GM23248 (cell line): ENCODE measurements around the gene GORASP1. TPM values are rescaled to one million over a fixed set of nuclear protein-coding genes. Genes with fewer than 3 reads are reported as not detected.

Source experiments
- DNase-seq: peaks from one replicate; pipeline ENCODE4 v3.0.0-alpha.2; 2015
- H2AFZ ChIP-seq: fragments of 200-600 bp; sonication (generic); 2 replicates; pipeline ENCODE4 v1.6.1; 2016; ENCODE audit warnings: antibody characterized with exemption
- H3F3A ChIP-seq: fragments of 200-600 bp; sonication (generic); 2 replicates; pipeline ENCODE4 v1.6.1; 2016; ENCODE audit warnings: mild to moderate bottlenecking, antibody characterized with exemption, mixed run types; ENCODE audit not compliant: insufficient read depth
- H3K27ac ChIP-seq: fragments of 200-600 bp; sonication (generic); 2 replicates; pipeline ENCODE4 v1.5.1; 2016; ENCODE audit warnings: mild to moderate bottlenecking
- H3K27me3 ChIP-seq: fragments of 200-600 bp; sonication (generic); replicated peaks from 2 replicates; pipeline ENCODE4 v1.6.1; 2016; ENCODE audit warnings: mild to moderate bottlenecking; ENCODE audit not compliant: insufficient read depth
- H3K36me3 ChIP-seq: fragments of 200-600 bp; sonication (generic); 2 replicates; pipeline ENCODE4 v1.6.1; 2016; ENCODE audit warnings: low read depth, mild to moderate bottlenecking
- H3K4me1 ChIP-seq: fragments of 200-600 bp; sonication (generic); 2 replicates; pipeline ENCODE4 v1.6.1; 2016; ENCODE audit warnings: mild to moderate bottlenecking; ENCODE audit not compliant: insufficient read depth
- H3K4me2 ChIP-seq: fragments of 200-600 bp; sonication (generic); one replicate; pipeline ENCODE4 v1.6.1; 2016; ENCODE audit warnings: mild to moderate bottlenecking; ENCODE audit not compliant: unreplicated experiment
- H3K4me3 ChIP-seq: fragments of 200-600 bp; sonication (generic); 2 replicates; pipeline ENCODE4 v1.5.1; 2016; ENCODE audit warnings: mild to moderate bottlenecking
- H3K79me2 ChIP-seq: fragments of 200-600 bp; sonication (generic); 2 replicates; pipeline ENCODE4 v1.6.1; 2016; ENCODE audit warnings: mild to moderate bottlenecking; ENCODE audit not compliant: insufficient read depth
- H3K9ac ChIP-seq: fragments of 200-600 bp; sonication (generic); 2 replicates; pipeline ENCODE4 v1.6.1; 2016; ENCODE audit warnings: mild to moderate bottlenecking
- H3K9me2 ChIP-seq: fragments of 200-600 bp; sonication (generic); 2 replicates; pipeline ENCODE4 v1.6.1; 2016; ENCODE audit warnings: mixed run types, mild to moderate bottlenecking, moderate library complexity; ENCODE audit not compliant: insufficient read depth
- H3K9me3 ChIP-seq: fragments of 200-600 bp; sonication (generic); one replicate; pipeline ENCODE4 v1.6.1; 2017; ENCODE audit warnings: low read depth
- H4K20me1 ChIP-seq: fragments of 200-600 bp; sonication (generic); 2 replicates; pipeline ENCODE4 v1.6.0; 2016; ENCODE audit not compliant: insufficient read depth
- EZH2 ChIP-seq: fragments of 200-600 bp; sonication (generic); IDR thresholded peaks from 2 replicates; pipeline ENCODE4 v1.6.1; 2018; ENCODE audit warnings: antibody characterized with exemption, mild to moderate bottlenecking; ENCODE audit not compliant: insufficient read depth, poor library complexity, severe bottlenecking
- EZH2phosphoT487 ChIP-seq: fragments of 200-600 bp; sonication (generic); IDR thresholded peaks from 2 replicates; pipeline ENCODE4 v1.6.1; 2018; ENCODE audit warnings: antibody characterized with exemption, moderate library complexity, mild to moderate bottlenecking, low read depth; ENCODE audit not compliant: insufficient read depth
- WGBS, 2 experiments: methylation state at CpG; one replicate each; pipeline ENCODE4 v1.1.6; 2015 to 2017; ENCODE audit warnings: low lambda C conversion rate in 2 of 2, low coverage in 1 of 2; ENCODE audit errors: missing lambda C conversion rate in 2 of 2; 5-methylcytosine and 5-hydroxymethylcytosine counted together
- in situ Hi-C: fragments of 300-500 bp; cut with MboI; formaldehyde crosslinking; loops from 2 replicates; pipeline ENCODE4 v1.15.0; 2020
- polyA plus RNA-seq: library from polyadenylated mRNA; unstranded; fragments of >200 nt; fragmentation: Nextera tagmentation; extraction: Ambion mirVana; gene quantifications from 2 replicates; pipeline ENCODE4 v1.2.1, GENCODE V29; 2016
- total RNA-seq: library from RNA; depleted of rRNA; stranded (reverse); fragments of >200 nt; shearing (Covaris generic); gene quantifications from 2 replicates; pipeline ENCODE4 v1.2.3, GENCODE V29; 2014

Gene GORASP1
- total and polyA plus RNA-seq, 2 experiments from 2014 or later = 33.1 to 63.8 TPM

DNA sequence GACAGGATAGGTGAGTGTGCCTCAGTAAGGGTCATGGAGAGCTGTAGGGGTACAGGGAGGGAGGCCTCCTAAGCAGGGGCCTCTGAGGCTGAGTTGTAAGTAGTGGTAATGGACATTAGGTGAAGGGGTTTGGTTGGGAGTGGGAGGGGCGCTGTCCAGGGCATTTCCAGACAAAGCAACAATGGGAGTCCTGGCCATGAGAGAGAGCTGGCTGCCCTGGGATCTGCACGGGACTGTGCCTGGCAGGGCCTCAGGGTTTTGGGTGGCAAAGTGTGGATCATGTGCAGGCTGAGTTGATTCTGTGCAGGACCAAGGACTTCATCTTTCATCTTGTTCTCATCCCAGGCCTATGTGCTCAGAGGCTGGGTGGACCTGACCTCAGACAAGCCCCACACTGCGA lies 4.7 kb upstream of the GORASP1 start:
- no peak for DNase-seq
- Histone ChIP-seq H2AFZ (no peak overlapping the region), H4K20me1 (no peaks in the 10 kb centered on the region), H3K4me1 (no peaks in the 10 kb centered on the region), H3K36me3 (no peaks in the 10 kb centered on the region), H3K9me3 (no peaks in the 10 kb centered on the region), H3K9ac (no peak overlapping the region), H3K9me2 (no peaks in the 10 kb centered on the region), H3K4me2 (no peak overlapping the region), H3K4me3 (no peak overlapping the region), H3K27ac (no peak overlapping the region), H3F3A (no peaks in the 10 kb centered on the region), H3K27me3 (no peaks in the 10 kb centered on the region), H3K79me2 (no peaks in the 10 kb centered on the region)
- in situ Hi-C loops = no loop called here
- WGBS, 2 experiments = 76 to 82% methylated on average over 3 of the region's 3 CpGs
- TF ChIP-seq EZH2phosphoT487 (no peak), EZH2 (no peak)

DNA sequence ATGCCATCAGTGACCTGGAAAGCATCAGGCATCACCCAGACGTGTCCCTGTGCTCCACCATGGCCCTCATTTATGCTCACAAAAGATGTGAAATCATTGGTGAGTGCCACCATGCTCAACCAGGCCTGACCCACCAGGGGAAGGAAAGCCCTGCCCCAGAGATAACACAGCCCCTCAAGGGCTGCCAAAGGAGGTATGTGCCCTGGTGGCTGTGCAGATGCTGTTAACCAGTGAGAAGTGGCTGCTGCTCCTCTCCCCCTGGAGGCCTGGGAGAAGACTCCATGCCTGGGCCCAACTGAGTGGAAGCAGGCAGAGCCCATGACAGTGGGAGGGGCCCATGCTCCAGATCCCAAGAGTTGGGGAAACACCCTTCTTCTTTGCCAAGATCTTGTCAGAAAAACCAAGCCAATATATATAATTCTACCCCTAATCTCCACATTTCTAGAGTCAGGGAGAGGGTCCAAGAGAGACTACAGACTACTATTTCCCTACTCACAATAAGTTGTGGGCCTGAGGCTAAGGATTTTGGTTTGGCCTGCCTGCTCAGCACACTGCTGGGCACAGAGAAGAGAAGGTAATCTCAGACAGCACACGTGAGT lies 2.7 kb upstream of the GORASP1 start:
- Histone ChIP-seq H3K27me3 (no peaks in the 10 kb centered on the region), H3K4me2 (no peak overlapping the region), H3K4me3 (no peak overlapping the region), H4K20me1 (no peaks in the 10 kb centered on the region), H3F3A (no peaks in the 10 kb centered on the region), H3K4me1 (peaks cover 10% of the 10 kb centered on the region; the same call in 1 of the 2 replicates), H3K9me2 (no peaks in the 10 kb centered on the region), H3K36me3 (no peaks in the 10 kb centered on the region), H3K9ac (no peak overlapping the region), H3K9me3 (no peaks in the 10 kb centered on the region), H3K79me2 (peaks cover 19% of the 10 kb centered on the region), H2AFZ (no peak overlapping the region), H3K27ac (no peak overlapping the region)
- in situ Hi-C loops = no loop called here
- 58 to 62% methylated on average over 2 of the region's 2 CpGs for WGBS, 2 experiments
- DNase-seq = peak; percentile 28
- TF ChIP-seq EZH2 = no peak
- TF ChIP-seq EZH2phosphoT487 = no peak

DNA sequence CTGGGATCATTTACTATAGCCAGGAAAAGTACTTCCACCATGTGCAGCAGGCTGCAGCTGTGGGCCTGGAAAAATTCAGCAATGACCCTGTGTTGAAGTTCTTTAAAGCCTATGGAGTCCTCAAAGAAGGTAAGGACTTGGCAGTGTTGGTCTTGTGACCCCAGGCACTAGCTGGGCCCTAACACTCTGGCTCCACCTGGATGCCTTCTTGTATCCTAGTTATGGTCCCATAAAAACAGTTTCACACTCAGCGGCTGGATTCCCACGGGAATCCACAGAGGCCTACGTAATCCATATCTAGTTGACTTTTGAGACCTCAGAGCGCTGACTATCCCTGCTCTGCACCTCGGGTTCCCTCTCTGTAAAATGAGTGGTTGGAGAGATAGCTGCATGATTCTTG lies 1.7 kb upstream of the GORASP1 start:
- Histone ChIP-seq H3K9me3 (no peaks in the 10 kb centered on the region), H3K27me3 (no peaks in the 10 kb centered on the region), H3K9me2 (no peaks in the 10 kb centered on the region), H3K9ac (no peak overlapping the region), H3K36me3 (no peaks in the 10 kb centered on the region), H3K4me2 (no peak overlapping the region), H4K20me1 (no peaks in the 10 kb centered on the region), H3K79me2 (peaks cover 30% of the 10 kb centered on the region), H3K4me3 (no peak overlapping the region), H3F3A (no peaks in the 10 kb centered on the region), H3K4me1 (peaks cover 11% of the 10 kb centered on the region; the same call in 1 of the 2 replicates), H3K27ac (no peak overlapping the region), H2AFZ (no peak overlapping the region)
- TF ChIP-seq EZH2 (no peak), EZH2phosphoT487 (no peak)
- in situ Hi-C loops = no loop called here
- no peak for DNase-seq
- WGBS, 2 experiments = 90 to 92% methylated on average over 5 of the region's 5 CpGs

DNA sequence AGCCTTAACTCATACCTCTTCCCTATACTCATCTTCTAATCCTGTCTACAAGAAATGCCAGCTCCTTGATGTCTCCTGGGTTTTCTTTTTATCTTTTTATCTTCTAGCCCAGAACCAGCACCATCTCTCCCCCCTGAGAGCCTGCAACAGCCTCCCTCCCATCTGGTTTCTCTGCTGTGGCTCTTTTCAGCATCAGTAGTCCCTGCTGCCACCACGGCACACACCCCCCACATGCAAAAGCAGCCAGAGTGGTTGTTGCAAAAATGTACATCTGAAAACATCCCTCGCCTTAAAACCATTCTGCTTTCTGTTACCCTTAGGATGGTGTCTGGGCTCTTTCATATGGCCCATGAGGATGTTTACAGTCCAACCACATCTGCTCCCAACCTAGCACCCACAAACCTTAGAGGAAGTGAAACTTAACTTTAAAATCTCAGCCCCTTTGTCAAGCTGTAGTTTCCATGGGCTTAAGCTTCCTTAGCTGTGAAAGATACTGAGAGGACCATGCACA lies 828 bp upstream of the GORASP1 start:
- peak overlapping the region; percentile 95 for H2AFZ ChIP-seq
- 38% methylated on average over 2 of the region's 2 CpGs for WGBS, 2 experiments
- peaks cover 11% of the 10 kb centered on the region; the same call in 1 of the 2 replicates for H3K4me1 ChIP-seq
- no peaks in the 10 kb centered on the region for H3K9me3 ChIP-seq
- TF ChIP-seq EZH2phosphoT487 (no peak), EZH2 (no peak)
- H3K4me2 ChIP-seq = peak overlapping the region; percentile 93
- in situ Hi-C loops = no loop called here
- DNase-seq = no peak
- no peaks in the 10 kb centered on the region for H3K9me2 ChIP-seq
- H3F3A ChIP-seq = no peaks in the 10 kb centered on the region
- peak overlapping the region; percentile 96 for H3K9ac ChIP-seq
- no peaks in the 10 kb centered on the region for H3K36me3 ChIP-seq
- H3K79me2 ChIP-seq = peaks cover 38% of the 10 kb centered on the region
- H3K27me3 ChIP-seq = no peaks in the 10 kb centered on the region
- no peaks in the 10 kb centered on the region for H4K20me1 ChIP-seq
- peak overlapping the region; percentile 88 for H3K4me3 ChIP-seq
- peak overlapping the region; percentile 88 for H3K27ac ChIP-seq
